Aorta (tissue), 5 donors: ENCODE measurements around the gene TRAPPC6A. TPM values are rescaled to one million over a fixed set of nuclear protein-coding genes. Genes with fewer than 3 reads are reported as not detected.
A peak's percentile ranks its signal among the peaks of the same experiment; 100 is the strongest.

Experiments used
- ATAC-seq: fragments of 200-7000 bp; cut with Tn5 transposase; one replicate; pipeline ENCODE4 v1.9.1; 2022; ENCODE audit warnings: moderate library complexity; ENCODE audit not compliant: low FRiP score
- DNase-seq, 2 donors: peaks; one replicate each; pipeline ENCODE4 v3.0.0-alpha.2; 2020
- H3K27ac ChIP-seq, 2 donors: one replicate each; pipeline ENCODE4 v1.5.1; 2013; ENCODE audit warnings: low read length in 2 of 2, mild to moderate bottlenecking in 2 of 2, moderate library complexity in 2 of 2, control low read depth in 1 of 2, inconsistent platforms in 1 of 2, low read depth in 1 of 2
- H3K27me3 ChIP-seq, 2 donors: one replicate each; pipeline ENCODE4 v1.6.1; 2013; ENCODE audit warnings: control low read depth in 1 of 2, low read length in 1 of 2, mild to moderate bottlenecking in 1 of 2, moderate library complexity in 1 of 2; ENCODE audit not compliant: insufficient read depth in 2 of 2, control insufficient read depth in 1 of 2
- H3K36me3 ChIP-seq, 2 donors: one replicate each; pipeline ENCODE4 v1.6.1; 2013; ENCODE audit warnings: control low read depth in 1 of 2, low read length in 1 of 2, mild to moderate bottlenecking in 1 of 2; ENCODE audit not compliant: insufficient read depth in 2 of 2, control insufficient read depth in 1 of 2
- H3K4me1 ChIP-seq, 2 donors: one replicate each; pipeline ENCODE4 v1.6.1; 2013; ENCODE audit warnings: low read length in 2 of 2, control low read depth in 1 of 2, mild to moderate bottlenecking in 1 of 2, moderate library complexity in 1 of 2; ENCODE audit not compliant: insufficient read depth in 2 of 2, control insufficient read depth in 1 of 2
- H3K4me3 ChIP-seq, 2 donors: one replicate each; pipeline ENCODE4 v1.5.1; 2013; ENCODE audit warnings: low read length in 2 of 2, control low read depth in 1 of 2, mild to moderate bottlenecking in 1 of 2
- H3K9me3 ChIP-seq: one replicate; pipeline ENCODE4 v1.6.1; 2013; ENCODE audit warnings: mild to moderate bottlenecking, low read length; ENCODE audit not compliant: control insufficient read depth
- WGBS, 2 donors: extraction: QIAGEN DNeasy Blood & Tissue Kit; methylation state at CpG; one replicate each; pipeline ENCODE4 v1.1.7; 2013; 5-methylcytosine and 5-hydroxymethylcytosine counted together
- intact Hi-C, 2 donors: fragments of 100-400 bp; cut with DNase I; formaldehyde crosslinking; loops; one replicate each; pipeline versions ENCODE4 v1.14.2 to v1.15.0; 2022
- polyA plus RNA-seq, 2 donors: library from polyadenylated mRNA; stranded (reverse); fragments of 200-250 nt; gene quantifications; one replicate each; pipeline ENCODE4 v1.2.3, GENCODE V29; 2013
- total RNA-seq, 2 donors: library from RNA; stranded (reverse); fragmentation: NEBNext Ultra II Directional; extraction: Animal tissue kit (Norgen Biotek cat#: 25700); gene quantifications; one replicate each; pipeline ENCODE4 v1.2.1, GENCODE V29; 2021
- donor health status: healthy with polysubstance abuse.
- donor health status: Bipolar disorder and iron deficiency.
- donor health status: DM: no; HTN: no; CAD: no.
- donor health status: DM: no; HTN: no; CAD: no.
- donor health status: DM: yes; HTN: yes; CAD: no.

The TRAPPC6A gene
- total and polyA plus RNA-seq, 4 donors: 9.5 to 17.0 (median 15.1) TPM

- Histone ChIP-seq H3K9me3 (no peaks in the 10 kb centered on the region), H3K4me3 (peak overlapping the region; percentile 38 to 79), H3K27me3 (no peaks in the 10 kb centered on the region), H3K36me3 (no peaks in the 10 kb centered on the region), H3K27ac (peak overlapping the region; percentile 20 to 89), H3K4me1 (peaks cover 0 to 2% of the 10 kb centered on the region in 2 donors)
- WGBS, 2 donors: 1% methylated on average over 77 to 97 of the region's 97 CpGs
- intact Hi-C loops: loop anchor here in 1 of 2 donors (5.0 kb wide), 2 partner anchors 73 to 87 kb away; partner anchors contain the start of genes MARK4 and PPP1R37
- ATAC-seq (no peak), DNase-seq (peak; percentile 65 to 87)
Measured at GRCh38 chr19:45179072-45179891, 1.2 kb upstream of the TRAPPC6A start.

GRCh38 chr19:45178262-45179071 lies 430 bp upstream of the TRAPPC6A start, which contains the start of gene BLOC1S3:
TSS of gene BLOC1S3 (plus strand) at chr19:45178784. CDS start at chr19:45179297, 513 bp downstream.
- DNase-seq: peak; percentile 100
- H3K4me3 ChIP-seq: peak within 1 kb of the TSS; percentile 45 to 79
- no peaks in the 10 kb centered on the region for H3K27me3 ChIP-seq
- intact Hi-C loops: loop anchor here in 1 of 2 donors (5.0 kb wide), 2 partner anchors 74 to 86 kb away; partner anchors contain the start of genes MARK4 and PPP1R37
- peak; percentile 99 for ATAC-seq
- no peaks in the 10 kb centered on the region for H3K9me3 ChIP-seq
- peak within 1 kb of the TSS; percentile 67 to 89 for H3K27ac ChIP-seq
- 0% methylated on average over 51 of the region's 51 CpGs for WGBS, 2 donors
- H3K36me3 ChIP-seq: no peaks in the 10 kb centered on the region
- peaks cover 0 to 2% of the 10 kb centered on the region in 2 donors for H3K4me1 ChIP-seq

- intact Hi-C loops: loop anchor here in 1 of 2 donors (5.0 kb wide), 2 partner anchors 77 to 83 kb away; partner anchors contain the start of genes MARK4 and PPP1R37
- Histone ChIP-seq H3K27me3 (no peaks in the 10 kb centered on the region), H3K27ac (no peak overlapping the region), H3K36me3 (no peaks in the 10 kb centered on the region), H3K9me3 (no peaks in the 10 kb centered on the region), H3K4me3 (no peak overlapping the region), H3K4me1 (peaks cover 0 to 2% of the 10 kb centered on the region in 2 donors)
- no peak for DNase-seq
- 84 to 87% methylated on average over 10 of the region's 10 CpGs for WGBS, 2 donors
- ATAC-seq: no peak
Measured at GRCh38 chr19:45175515-45176345, 2.3 kb downstream of the TRAPPC6A start.

GRCh38 chr19:45173816-45174215 lies 4.2 kb downstream of the TRAPPC6A start:
- 79 to 84% methylated on average over 12 of the region's 12 CpGs for WGBS, 2 donors
- H3K27ac ChIP-seq: no peak overlapping the region
- ATAC-seq (no peak), DNase-seq (no peak)
- no peaks in the 10 kb centered on the region for H3K9me3 ChIP-seq
- H3K36me3 ChIP-seq: no peaks in the 10 kb centered on the region
- H3K4me3 ChIP-seq: no peak overlapping the region
- H3K27me3 ChIP-seq: no peaks in the 10 kb centered on the region
- no peaks in the 10 kb centered on the region for H3K4me1 ChIP-seq
- intact Hi-C loops: no loop called here

- Histone ChIP-seq H3K27ac (no peak overlapping the region), H3K4me3 (no peak overlapping the region), H3K27me3 (no peaks in the 10 kb centered on the region), H3K9me3 (no peaks in the 10 kb centered on the region), H3K36me3 (no peaks in the 10 kb centered on the region), H3K4me1 (no peaks in the 10 kb centered on the region)
- intact Hi-C loops: no loop called here
- ATAC-seq: no peak
- 92% methylated on average over 17 of the region's 18 CpGs for WGBS, 2 donors
- no peak for DNase-seq
Measured at GRCh38 chr19:45172611-45173208, 5.3 kb downstream of the TRAPPC6A start.

GRCh38 chr19:45172173-45172572 lies 5.9 kb downstream of the TRAPPC6A start:
- Histone ChIP-seq H3K4me1 (no peaks in the 10 kb centered on the region), H3K4me3 (no peak overlapping the region), H3K27me3 (no peaks in the 10 kb centered on the region), H3K27ac (no peak overlapping the region), H3K36me3 (no peaks in the 10 kb centered on the region), H3K9me3 (no peaks in the 10 kb centered on the region)
- WGBS, 2 donors: 79 to 83% methylated on average over 4 of the region's 4 CpGs
- intact Hi-C loops: no loop called here
- DNase-seq: no peak
- no peak for ATAC-seq

- Histone ChIP-seq H3K4me3 (no peak overlapping the region), H3K27ac (no peak overlapping the region), H3K4me1 (no peaks in the 10 kb centered on the region), H3K36me3 (no peaks in the 10 kb centered on the region), H3K27me3 (no peaks in the 10 kb centered on the region), H3K9me3 (no peaks in the 10 kb centered on the region)
- WGBS, 2 donors: 65 to 69% methylated on average over 7 of the region's 7 CpGs
- DNase-seq (no peak), ATAC-seq (peak; percentile 21)
- intact Hi-C loops: no loop called here
Measured at GRCh38 chr19:45171211-45171623, 6.8 kb downstream of the TRAPPC6A start.
